Keratinocyte (primary cell): Measurements from ENCODE around the gene HMG20A.

ENCODE experiments used
- EZH2 ChIP-seq: IDR thresholded peaks from one replicate; pipeline ENCODE4 v1.6.1; 2012; ENCODE audit warnings: inconsistent platforms, mild to moderate bottlenecking, low read length, moderate library complexity
- TF ChIP-seq, protein P1 (sequence below), 3 experiments: IDR thresholded peaks in 1 of 3; conservative IDR thresholded peaks in 1 of 3; optimal IDR thresholded peaks in 1 of 3; 2 replicates in 2 of 3; 3 replicates in 1 of 3; pipeline versions ENCODE3 to v1.5.1; 2011; ENCODE audit warnings: low read length in 3 of 3, mild to moderate bottlenecking in 3 of 3, moderate library complexity in 2 of 3, control low read depth in 1 of 3, inconsistent platforms in 1 of 3; ENCODE audit not compliant: insufficient read depth in 2 of 3; ENCODE audit errors: extremely low read depth in 1 of 3

DNA sequence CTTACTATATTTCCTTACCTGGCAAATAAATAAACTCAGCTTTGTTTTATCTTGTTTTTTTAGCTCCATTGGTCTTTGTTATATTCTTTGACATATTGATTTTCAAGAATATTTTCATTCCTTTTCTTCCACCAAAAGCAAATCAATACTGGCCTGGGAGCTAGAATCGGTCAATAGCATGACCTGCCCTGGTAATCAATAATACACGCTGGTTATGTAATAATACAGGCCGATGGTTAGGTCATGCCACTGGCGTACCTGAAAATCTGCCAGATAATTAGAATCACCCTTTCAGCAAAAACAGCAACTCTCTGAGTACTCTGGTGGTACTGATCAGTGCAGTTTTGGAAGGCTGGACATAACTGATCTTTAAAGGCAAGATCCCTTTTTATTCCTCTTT, 40.7 kb upstream of the HMG20A start:
- TF ChIP-seq, protein P1, sequence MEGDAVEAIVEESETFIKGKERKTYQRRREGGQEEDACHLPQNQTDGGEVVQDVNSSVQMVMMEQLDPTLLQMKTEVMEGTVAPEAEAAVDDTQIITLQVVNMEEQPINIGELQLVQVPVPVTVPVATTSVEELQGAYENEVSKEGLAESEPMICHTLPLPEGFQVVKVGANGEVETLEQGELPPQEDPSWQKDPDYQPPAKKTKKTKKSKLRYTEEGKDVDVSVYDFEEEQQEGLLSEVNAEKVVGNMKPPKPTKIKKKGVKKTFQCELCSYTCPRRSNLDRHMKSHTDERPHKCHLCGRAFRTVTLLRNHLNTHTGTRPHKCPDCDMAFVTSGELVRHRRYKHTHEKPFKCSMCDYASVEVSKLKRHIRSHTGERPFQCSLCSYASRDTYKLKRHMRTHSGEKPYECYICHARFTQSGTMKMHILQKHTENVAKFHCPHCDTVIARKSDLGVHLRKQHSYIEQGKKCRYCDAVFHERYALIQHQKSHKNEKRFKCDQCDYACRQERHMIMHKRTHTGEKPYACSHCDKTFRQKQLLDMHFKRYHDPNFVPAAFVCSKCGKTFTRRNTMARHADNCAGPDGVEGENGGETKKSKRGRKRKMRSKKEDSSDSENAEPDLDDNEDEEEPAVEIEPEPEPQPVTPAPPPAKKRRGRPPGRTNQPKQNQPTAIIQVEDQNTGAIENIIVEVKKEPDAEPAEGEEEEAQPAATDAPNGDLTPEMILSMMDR (optimal IDR thresholded peaks at IDR 0.05 in 1 of 3, IDR thresholded peaks at IDR 0.05 in 1 of 3, conservative IDR thresholded peaks at IDR 0.05 in 1 of 3; ENCODE audit: extremely low read depth in 1 of 3, insufficient read depth in 2 of 3, low read length in 3 of 3) = no peak
- TF ChIP-seq EZH2 = no peak
